Measurements from ENCODE around the gene FKBP5. TPM values are rescaled to one million over a fixed set of nuclear protein-coding genes. Genes with fewer than 3 reads are reported as not detected.

FKBP5 gene
- total and polyA plus RNA-seq, 2 of the 4 experiments (the other 2 are of a cell fraction): 6.8 to 7.0 TPM

DNA sequence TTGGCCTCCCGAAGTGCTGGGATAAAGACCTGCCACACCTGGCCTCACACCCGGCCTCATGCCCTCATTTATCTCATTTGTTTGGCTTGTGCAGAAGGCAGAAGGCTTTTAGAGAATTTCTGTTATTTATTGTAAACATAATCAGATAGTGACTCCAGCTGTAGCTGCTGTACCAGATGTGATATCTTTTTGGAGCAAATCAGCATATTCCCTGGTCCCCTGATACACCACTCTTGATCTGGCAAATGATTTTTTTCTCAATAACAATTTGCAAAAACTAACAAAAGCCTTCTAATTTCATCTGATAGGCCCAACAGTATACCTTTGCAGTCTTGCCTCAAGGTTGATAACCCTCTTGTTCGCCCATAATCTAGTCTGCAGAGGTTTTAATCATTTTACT is 149.5 kb downstream of the FKBP5 start:
- Histone ChIP-seq H3K9me1 (ENCODE audit: insufficient read depth, low read length) (no peaks in the 10 kb centered on the region), H4K91ac (ENCODE audit: insufficient read depth, low read depth, low read length) (no peak overlapping the region), H3K9me3 (ENCODE audit: control insufficient read depth, insufficient read depth, low read length) (peaks cover 2% of the 10 kb centered on the region; the same call in 1 of the 2 replicates), H4K20me1 (ENCODE audit: insufficient read depth, low read length) (no peaks in the 10 kb centered on the region), H3K27ac (ENCODE audit: insufficient read depth, low read length) (no peak overlapping the region), H4K5ac (ENCODE audit: low read depth, low read length) (no peak overlapping the region), H3K79me1 (ENCODE audit: low read depth in 1 of 2, low read length in 2 of 2) (no peaks in the 10 kb centered on the region), H2AFZ (replicated peaks; ENCODE audit: low read length, poor library complexity) (no peak overlapping the region), H3K18ac (ENCODE audit: low read depth, low read length) (no peak overlapping the region), H3K27me3 (ENCODE audit: control insufficient read depth, insufficient read depth, low read length) (peaks cover 27% of the 10 kb centered on the region), H3K4me3 (ENCODE audit: insufficient read depth, low read depth, low read length) (no peak overlapping the region), H2BK5ac (ENCODE audit: low read depth, low read length, poor library complexity, severe bottlenecking) (no peak overlapping the region), H3K4me2 (ENCODE audit: low read depth, low read length) (no peak overlapping the region), H2BK15ac (ENCODE audit: low read depth, low read length) (no peak overlapping the region), H2AK5ac (ENCODE audit: low read depth, low read length) (no peak overlapping the region), H3K14ac (replicated peaks; ENCODE audit: low read depth, low read length) (no peak overlapping the region), H3K56ac (ENCODE audit: extremely low read depth, insufficient read depth, low read length) (no peak overlapping the region), H3K23ac (ENCODE audit: low read depth, low read length) (no peak overlapping the region), H3K9ac (ENCODE audit: low read depth, low read length) (no peak overlapping the region), H2BK20ac (ENCODE audit: low read depth, low read length) (no peak overlapping the region), H2BK120ac (ENCODE audit: low read depth, low read length) (no peak overlapping the region), H4K8ac (ENCODE audit: low read depth in 2 of 2, low read length in 2 of 2) (no peak overlapping the region), H3K4me1 (ENCODE audit: control insufficient read depth, insufficient read depth, low read length) (no peaks in the 10 kb centered on the region), H2AK9ac (replicated peaks; ENCODE audit: low read depth, low read length, poor library complexity) (no peak overlapping the region), H3K36me3 (ENCODE audit: control insufficient read depth, insufficient read depth, low read length) (no peaks in the 10 kb centered on the region), H3K4ac (ENCODE audit: low read depth, low read length) (no peak overlapping the region)
- no TSS peak for BruUV-seq (replicated peaks)
- dilution Hi-C loops (cut with HindIII; ENCODE audit: low sequenced_read_pairs, unreplicated experiment) (no loop called here), intact Hi-C loops (cut with micrococcal nuclease) (no loop called here), in situ Hi-C loops (cut with MboI; ENCODE audit: low sequenced_read_pairs) (loop anchor here (25.0 kb wide), 1 partner anchor 423 kb away; no protein-coding TSS in a partner anchor)
- TF ChIP-seq, protein P1, sequence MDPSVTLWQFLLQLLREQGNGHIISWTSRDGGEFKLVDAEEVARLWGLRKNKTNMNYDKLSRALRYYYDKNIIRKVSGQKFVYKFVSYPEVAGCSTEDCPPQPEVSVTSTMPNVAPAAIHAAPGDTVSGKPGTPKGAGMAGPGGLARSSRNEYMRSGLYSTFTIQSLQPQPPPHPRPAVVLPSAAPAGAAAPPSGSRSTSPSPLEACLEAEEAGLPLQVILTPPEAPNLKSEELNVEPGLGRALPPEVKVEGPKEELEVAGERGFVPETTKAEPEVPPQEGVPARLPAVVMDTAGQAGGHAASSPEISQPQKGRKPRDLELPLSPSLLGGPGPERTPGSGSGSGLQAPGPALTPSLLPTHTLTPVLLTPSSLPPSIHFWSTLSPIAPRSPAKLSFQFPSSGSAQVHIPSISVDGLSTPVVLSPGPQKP (IDR thresholded peaks at IDR 0.05; ENCODE audit: borderline replicate concordance, low read depth, low read length): no peak
- no peak for TF ChIP-seq MAFK (IDR thresholded peaks at IDR 0.05; ENCODE audit: low read depth, low read length)
- TF ChIP-seq BHLHE40 (IDR thresholded peaks at IDR 0.05; ENCODE audit: low read depth, low read length): no peak
- no peak for TF ChIP-seq MAZ (IDR thresholded peaks at IDR 0.05; ENCODE audit: borderline replicate concordance, low read depth, low read length)
- TF ChIP-seq POLR2A (IDR thresholded peaks at IDR 0.05; ENCODE audit: low read depth, low read length): no peak
- no peak for TF ChIP-seq RAD21 (IDR thresholded peaks at IDR 0.05; ENCODE audit: low read length)
- no peak for TF ChIP-seq SMC3 (IDR thresholded peaks at IDR 0.05; ENCODE audit: low read depth, low read length)
- TF ChIP-seq CEBPB (IDR thresholded peaks at IDR 0.05; ENCODE audit: low read depth, low read length): no peak
- no peak for TF ChIP-seq RCOR1 (IDR thresholded peaks at IDR 0.05; ENCODE audit: insufficient replicate concordance, low read length)
- no peak for TF ChIP-seq CHD1 (IDR thresholded peaks at IDR 0.05; ENCODE audit: low read depth, low read length)
- TF ChIP-seq, protein P2, sequence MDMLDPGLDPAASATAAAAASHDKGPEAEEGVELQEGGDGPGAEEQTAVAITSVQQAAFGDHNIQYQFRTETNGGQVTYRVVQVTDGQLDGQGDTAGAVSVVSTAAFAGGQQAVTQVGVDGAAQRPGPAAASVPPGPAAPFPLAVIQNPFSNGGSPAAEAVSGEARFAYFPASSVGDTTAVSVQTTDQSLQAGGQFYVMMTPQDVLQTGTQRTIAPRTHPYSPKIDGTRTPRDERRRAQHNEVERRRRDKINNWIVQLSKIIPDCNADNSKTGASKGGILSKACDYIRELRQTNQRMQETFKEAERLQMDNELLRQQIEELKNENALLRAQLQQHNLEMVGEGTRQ (IDR thresholded peaks at IDR 0.05; ENCODE audit: low read depth, low read length): no peak
- TF ChIP-seq MXI1 (IDR thresholded peaks at IDR 0.05; ENCODE audit: borderline replicate concordance, low read depth, low read length): no peak
- TF ChIP-seq NFE2L2 (IDR thresholded peaks at IDR 0.05; ENCODE audit: low read depth, low read length): no peak
- no peak for TF ChIP-seq RFX5 (IDR thresholded peaks at IDR 0.05; ENCODE audit: low read depth, low read length)
- TF ChIP-seq FOS (IDR thresholded peaks at IDR 0.05; ENCODE audit: low read depth, low read length): no peak
- no peak for TF ChIP-seq CTCF (conservative IDR thresholded peaks at IDR 0.05; ENCODE audit: low read depth, low read length)
- DNase-seq (no peak), ATAC-seq (ENCODE audit: low read depth) (no peak)
- CTCF ChIA-PET: interaction anchor here (1.0 kb wide), 1 partner anchor 13 kb away, joined by 3 read pairs; no protein-coding TSS in a partner anchor
- POLR2A ChIA-PET (ENCODE audit: unreplicated experiment): no interaction called here
- no CpG with 5 or more reads among the region's 3 CpGs for WGBS, 2 experiments (ENCODE audit: extremely low coverage in 2 of 2, insufficient read length in 1 of 2)
